K562 (cell line): Measurements from ENCODE around the gene TFAP2A. TPM values are rescaled to one million over a fixed set of nuclear protein-coding genes. Genes with fewer than 3 reads are reported as not detected.
A peak's percentile ranks its signal among the peaks of the same experiment; 100 is the strongest.

ENCODE experiments used
- ATF1 ChIP-seq, 2 experiments: fragments of 450-650 bp in 1 of 2; IDR thresholded peaks; 2 replicates each; pipeline ENCODE4 v1.6.1; 2016; ENCODE audit warnings: missing compliant biosample characterization in 1 of 2, missing genetic modification characterization in 1 of 2
- C11orf30 ChIP-seq: fragments of 450-650 bp; IDR thresholded peaks from 2 replicates; pipeline ENCODE4 v1.6.1; 2016; ENCODE audit warnings: low read depth, mild to moderate bottlenecking
- DPF2 ChIP-seq: fragments of 450-650 bp; IDR thresholded peaks from 2 replicates; pipeline ENCODE4 v1.6.1; 2016
- FOXK2 ChIP-seq, 2 experiments: fragments of 450-650 bp; IDR thresholded peaks in 1 of 2; conservative IDR thresholded peaks in 1 of 2; 2 replicates each; pipeline ENCODE4 v1.6.1; 2016; ENCODE audit warnings: low read depth in 2 of 2, mild to moderate bottlenecking in 1 of 2
- JUND ChIP-seq, 2 experiments: IDR thresholded peaks; 2 replicates in 1 of 2; 3 replicates in 1 of 2; pipeline ENCODE4 v1.6.1; 2011; ENCODE audit warnings: borderline replicate concordance in 2 of 2, low read depth in 2 of 2, low read length in 2 of 2, improper control_type of control experiment in 1 of 2, missing biosample characterization in 1 of 2, missing genetic modification characterization in 1 of 2, missing genetic modification reagents in 1 of 2
- MAFG ChIP-seq: fragments of 450-650 bp; conservative IDR thresholded peaks from 2 replicates; pipeline ENCODE4 v1.6.1; 2016; ENCODE audit warnings: missing genetic modification characterization, missing compliant biosample characterization
- MAZ ChIP-seq, 2 experiments: fragments of 450-650 bp in 1 of 2; sonication (generic) in 1 of 2; formaldehyde crosslinking; IDR thresholded peaks in 1 of 2; conservative IDR thresholded peaks in 1 of 2; 2 replicates each; pipeline versions ENCODE4 v1.4.0 to v1.5.0; 2020; ENCODE audit warnings: mild to moderate bottlenecking in 1 of 2, missing genetic modification reagents in 1 of 2
- polyA plus RNA-seq, 8 experiments: library from polyadenylated mRNA; depleted of rRNA in 4 of 8; stranded (reverse) in 5 of 8; unstranded in 3 of 8; fragments of >200 nt; fragmentation: Nextera tagmentation in 2 of 8; fragmentation: Illumina TruSeq in 1 of 8; extraction: Ambion mirVana in 2 of 8; extraction: Trizol in 1 of 8; gene quantifications; 2 replicates each; pipeline versions ENCODE4 v1.2.1 to v1.2.3, GENCODE V29; 2011 to 2014; ENCODE audit warnings: inconsistent platforms in 1 of 8, missing spikeins in 1 of 8
- total RNA-seq, 7 experiments: library from RNA; depleted of rRNA in 6 of 7; stranded (reverse); fragments of >200 nt in 6 of 7; fragmentation: Illumina TruSeq in 2 of 7; extraction: Trizol in 2 of 7; gene quantifications; 2 replicates each; pipeline versions ENCODE4 v1.2.1 to v1.2.3, GENCODE V29; 2011 to 2021; ENCODE audit warnings: low replicate concordance in 1 of 7
- TF ChIP-seq, protein P1 (sequence below): fragments of 450-650 bp; IDR thresholded peaks from 2 replicates; pipeline ENCODE4 v1.6.1; 2016; ENCODE audit warnings: low read depth

Gene TFAP2A
- total and polyA plus RNA-seq, 9 of the 15 experiments (the other 6 are each of a cell fraction or from before 2014, with no cell fraction given), result 0.14 to 0.53 (median 0.19) TPM; not detected in 1

DNA sequence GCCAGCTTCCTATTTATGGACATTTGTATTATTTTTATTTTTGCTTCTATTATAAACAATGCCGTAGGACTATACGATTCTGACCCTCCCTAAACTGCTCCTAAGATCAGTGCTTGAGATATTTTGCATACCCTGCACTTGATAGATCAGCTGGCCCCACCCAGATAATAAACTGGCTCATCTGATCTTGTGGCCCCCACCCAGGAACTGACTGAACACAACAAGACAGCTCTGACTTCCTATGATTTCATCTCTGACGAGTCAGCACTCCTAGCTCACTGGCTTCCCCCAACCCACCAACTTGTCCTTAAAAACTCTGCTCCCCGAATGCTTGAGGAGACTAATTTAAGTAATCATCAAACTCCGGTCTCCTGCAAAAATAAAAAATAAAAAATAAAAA, 34.9 kb upstream of the TFAP2A start (continued):
- TF ChIP-seq, protein P1, sequence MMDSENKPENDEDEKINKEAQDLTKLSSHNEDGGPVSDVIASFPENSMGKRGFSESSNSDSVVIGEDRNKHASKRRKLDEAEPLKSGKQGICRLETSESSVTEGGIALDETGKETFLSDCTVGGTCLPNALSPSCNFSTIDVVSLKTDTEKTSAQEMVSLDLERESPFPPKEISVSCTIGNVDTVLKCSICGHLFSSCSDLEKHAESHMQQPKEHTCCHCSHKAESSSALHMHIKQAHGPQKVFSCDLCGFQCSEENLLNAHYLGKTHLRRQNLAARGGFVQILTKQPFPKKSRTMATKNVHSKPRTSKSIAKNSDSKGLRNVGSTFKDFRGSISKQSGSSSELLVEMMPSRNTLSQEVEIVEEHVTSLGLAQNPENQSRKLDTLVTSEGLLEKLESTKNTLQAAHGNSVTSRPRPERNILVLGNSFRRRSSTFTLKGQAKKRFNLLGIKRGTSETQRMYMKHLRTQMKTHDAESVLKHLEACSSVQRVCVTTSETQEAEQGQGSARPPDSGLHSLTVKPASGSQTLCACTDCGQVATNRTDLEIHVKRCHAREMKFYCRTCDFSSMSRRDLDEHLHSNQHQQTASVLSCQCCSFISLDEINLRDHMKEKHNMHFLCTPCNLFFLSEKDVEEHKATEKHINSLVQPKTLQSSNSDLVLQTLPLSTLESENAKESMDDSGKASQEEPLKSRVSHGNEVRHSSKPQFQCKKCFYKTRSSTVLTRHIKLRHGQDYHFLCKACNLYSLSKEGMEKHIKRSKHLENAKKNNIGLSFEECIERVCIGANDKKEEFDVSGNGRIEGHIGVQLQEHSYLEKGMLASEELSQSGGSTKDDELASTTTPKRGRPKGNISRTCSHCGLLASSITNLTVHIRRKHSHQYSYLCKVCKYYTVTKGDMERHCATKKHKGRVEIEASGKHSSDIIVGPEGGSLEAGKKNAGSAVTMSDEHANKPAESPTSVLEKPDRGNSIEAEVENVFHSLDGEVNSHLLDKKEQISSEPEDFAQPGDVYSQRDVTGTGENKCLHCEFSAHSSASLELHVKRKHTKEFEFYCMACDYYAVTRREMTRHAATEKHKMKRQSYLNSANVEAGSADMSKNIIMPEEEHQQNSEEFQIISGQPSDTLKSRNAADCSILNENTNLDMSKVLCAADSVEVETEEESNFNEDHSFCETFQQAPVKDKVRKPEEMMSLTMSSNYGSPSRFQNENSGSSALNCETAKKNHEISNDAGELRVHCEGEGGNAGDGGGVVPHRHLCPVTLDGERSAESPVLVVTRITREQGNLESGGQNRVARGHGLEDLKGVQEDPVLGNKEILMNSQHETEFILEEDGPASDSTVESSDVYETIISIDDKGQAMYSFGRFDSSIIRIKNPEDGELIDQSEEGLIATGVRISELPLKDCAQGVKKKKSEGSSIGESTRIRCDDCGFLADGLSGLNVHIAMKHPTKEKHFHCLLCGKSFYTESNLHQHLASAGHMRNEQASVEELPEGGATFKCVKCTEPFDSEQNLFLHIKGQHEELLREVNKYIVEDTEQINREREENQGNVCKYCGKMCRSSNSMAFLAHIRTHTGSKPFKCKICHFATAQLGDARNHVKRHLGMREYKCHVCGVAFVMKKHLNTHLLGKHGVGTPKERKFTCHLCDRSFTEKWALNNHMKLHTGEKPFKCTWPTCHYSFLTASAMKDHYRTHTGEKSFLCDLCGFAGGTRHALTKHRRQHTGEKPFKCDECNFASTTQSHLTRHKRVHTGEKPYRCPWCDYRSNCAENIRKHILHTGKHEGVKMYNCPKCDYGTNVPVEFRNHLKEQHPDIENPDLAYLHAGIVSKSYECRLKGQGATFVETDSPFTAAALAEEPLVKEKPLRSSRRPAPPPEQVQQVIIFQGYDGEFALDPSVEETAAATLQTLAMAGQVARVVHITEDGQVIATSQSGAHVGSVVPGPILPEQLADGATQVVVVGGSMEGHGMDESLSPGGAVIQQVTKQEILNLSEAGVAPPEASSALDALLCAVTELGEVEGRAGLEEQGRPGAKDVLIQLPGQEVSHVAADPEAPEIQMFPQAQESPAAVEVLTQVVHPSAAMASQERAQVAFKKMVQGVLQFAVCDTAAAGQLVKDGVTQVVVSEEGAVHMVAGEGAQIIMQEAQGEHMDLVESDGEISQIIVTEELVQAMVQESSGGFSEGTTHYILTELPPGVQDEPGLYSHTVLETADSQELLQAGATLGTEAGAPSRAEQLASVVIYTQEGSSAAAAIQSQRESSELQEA, result no peak
- TF ChIP-seq C11orf30, result peak; percentile 87
- no peak for TF ChIP-seq ATF1 (CRISPR knock-in tag; IDR thresholded peaks at IDR 0.05)
- peak; percentile 52; the same call in 1 of the 2 replicates for TF ChIP-seq ATF1 (tag; IDR thresholded peaks at IDR 0.05)
- peak in 1 of 2 experiments; percentile 23; a peak in 1 of 4 replicates for TF ChIP-seq MAZ (CRISPR knock-in tag; conservative IDR thresholded peaks at IDR 0.05 in 1 of 2, IDR thresholded peaks at IDR 0.05 in 1 of 2)
- TF ChIP-seq DPF2, result peak; percentile 66
- peak; percentile 76 for TF ChIP-seq MAFG (tag)
- TF ChIP-seq JUND (IDR thresholded peaks at IDR 0.05; ENCODE audit: borderline replicate concordance, low read depth, low read length), result peak; percentile 47; the same call in 1 of the 2 replicates
- TF ChIP-seq JUND (tag; IDR thresholded peaks at IDR 0.05; ENCODE audit: borderline replicate concordance, low read depth, low read length), result peak; percentile 52; the same call in 1 of the 3 replicates
- peak in 1 of 2 experiments; percentile 30; a peak in 1 of 4 replicates for TF ChIP-seq FOXK2 (conservative IDR thresholded peaks at IDR 0.05 in 1 of 2, IDR thresholded peaks at IDR 0.05 in 1 of 2; ENCODE audit: low read depth in 2 of 2)
